Measurements from ENCODE around the gene SIX3. TPM values are rescaled to one million over a fixed set of nuclear protein-coding genes. Genes with fewer than 3 reads are reported as not detected.

The SIX3 gene
- total and polyA plus RNA-seq, 11 donors = not detected

DNA sequence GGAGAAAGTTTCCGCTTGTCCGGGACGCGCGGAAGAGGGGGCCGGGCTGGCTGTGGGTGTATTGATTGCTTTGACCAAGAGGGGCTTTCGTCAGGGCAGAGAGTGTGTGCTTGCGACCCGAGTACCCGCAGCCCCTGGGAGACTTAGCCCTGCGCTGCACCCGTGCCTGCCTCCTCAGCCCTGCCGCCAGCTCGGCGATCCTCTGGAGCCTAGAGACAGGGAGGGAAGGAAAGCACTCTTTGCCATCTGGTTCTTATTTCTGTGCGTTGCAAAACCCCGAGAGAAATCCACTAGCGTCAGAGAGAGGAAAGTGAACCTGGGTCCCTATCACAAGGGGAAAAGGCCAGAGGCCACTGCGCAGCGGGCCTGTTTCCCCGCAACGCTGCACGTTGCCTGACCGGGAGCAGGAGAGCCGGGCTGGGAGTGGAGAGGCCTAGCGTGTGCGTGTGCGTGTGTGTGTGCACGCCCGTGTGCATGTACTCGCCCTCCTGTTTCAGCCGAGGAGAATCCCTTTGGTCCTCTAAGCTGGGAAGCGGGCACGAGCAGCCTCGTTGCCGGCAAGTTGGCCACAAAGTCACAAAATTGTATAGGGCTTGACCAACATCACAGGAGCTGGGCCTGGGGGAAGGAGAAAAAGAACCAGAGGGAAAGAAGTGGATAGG, 1.7 kb downstream of the SIX3 start:
- peaks cover 2 to 46% (median 24%) of the 10 kb centered on the region in 12 donors for H3K4me1 ChIP-seq
- intact Hi-C loops (cut with DNase I) = no loop called here
- H3K27me3 ChIP-seq = peaks cover 55 to 99% (median 93%) of the 10 kb centered on the region in 9 donors
- no peak overlapping the region for H3K27ac ChIP-seq
- no peaks in the 10 kb centered on the region for H3K36me3 ChIP-seq
- no peaks in the 10 kb centered on the region for H3K9me3 ChIP-seq
- 20 to 36% (median 24%) methylated on average over 29 to 36 of the region's 36 CpGs for WGBS, 4 donors
- ATAC-seq = no peak
- DNase-seq = no peak
- peak overlapping the region in 9 of 12 donors; percentile 5 to 51 (median 27) for H3K4me3 ChIP-seq
- TF ChIP-seq, protein P1, sequence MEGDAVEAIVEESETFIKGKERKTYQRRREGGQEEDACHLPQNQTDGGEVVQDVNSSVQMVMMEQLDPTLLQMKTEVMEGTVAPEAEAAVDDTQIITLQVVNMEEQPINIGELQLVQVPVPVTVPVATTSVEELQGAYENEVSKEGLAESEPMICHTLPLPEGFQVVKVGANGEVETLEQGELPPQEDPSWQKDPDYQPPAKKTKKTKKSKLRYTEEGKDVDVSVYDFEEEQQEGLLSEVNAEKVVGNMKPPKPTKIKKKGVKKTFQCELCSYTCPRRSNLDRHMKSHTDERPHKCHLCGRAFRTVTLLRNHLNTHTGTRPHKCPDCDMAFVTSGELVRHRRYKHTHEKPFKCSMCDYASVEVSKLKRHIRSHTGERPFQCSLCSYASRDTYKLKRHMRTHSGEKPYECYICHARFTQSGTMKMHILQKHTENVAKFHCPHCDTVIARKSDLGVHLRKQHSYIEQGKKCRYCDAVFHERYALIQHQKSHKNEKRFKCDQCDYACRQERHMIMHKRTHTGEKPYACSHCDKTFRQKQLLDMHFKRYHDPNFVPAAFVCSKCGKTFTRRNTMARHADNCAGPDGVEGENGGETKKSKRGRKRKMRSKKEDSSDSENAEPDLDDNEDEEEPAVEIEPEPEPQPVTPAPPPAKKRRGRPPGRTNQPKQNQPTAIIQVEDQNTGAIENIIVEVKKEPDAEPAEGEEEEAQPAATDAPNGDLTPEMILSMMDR (IDR thresholded peaks at IDR 0.05) = no peak
- no peak for TF ChIP-seq POLR2A (IDR thresholded peaks at IDR 0.05)

DNA sequence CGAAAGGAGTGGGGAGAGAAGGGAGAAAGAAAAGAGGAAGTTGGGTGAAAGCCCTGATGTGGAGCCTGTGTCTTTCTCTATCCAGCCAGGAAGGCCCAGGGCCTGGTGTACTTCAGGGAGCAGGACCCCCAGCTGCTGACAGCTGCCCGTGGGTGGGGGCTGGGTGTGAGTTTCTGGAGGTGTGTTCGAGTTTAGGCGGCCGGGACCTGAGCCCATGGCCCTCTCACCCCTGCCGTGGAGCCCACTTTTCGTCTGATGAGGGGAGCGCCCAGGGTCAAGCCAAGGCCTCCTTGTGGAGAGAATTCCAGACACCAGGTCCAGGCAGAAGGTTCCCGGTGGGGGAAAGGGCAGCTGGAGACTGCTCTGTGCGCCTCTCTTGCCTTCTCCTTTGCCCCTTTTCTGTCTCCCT, 2.2 kb downstream of the SIX3 start:
- Histone ChIP-seq H3K27me3 (peaks cover 50 to 99% (median 91%) of the 10 kb centered on the region in 9 donors), H3K4me3 (no peak overlapping the region), H3K4me1 (peaks cover 2 to 41% (median 19%) of the 10 kb centered on the region in 12 donors), H3K27ac (no peak overlapping the region), H3K9me3 (no peaks in the 10 kb centered on the region), H3K36me3 (no peaks in the 10 kb centered on the region)
- WGBS, 4 donors = 21 to 43% (median 35%) methylated on average over 10 of the region's 10 CpGs
- DNase-seq (no peak), ATAC-seq (no peak)
- no peak for TF ChIP-seq POLR2A (IDR thresholded peaks at IDR 0.05)
- TF ChIP-seq, protein P1 (IDR thresholded peaks at IDR 0.05) = no peak
- intact Hi-C loops (cut with DNase I) = no loop called here

DNA sequence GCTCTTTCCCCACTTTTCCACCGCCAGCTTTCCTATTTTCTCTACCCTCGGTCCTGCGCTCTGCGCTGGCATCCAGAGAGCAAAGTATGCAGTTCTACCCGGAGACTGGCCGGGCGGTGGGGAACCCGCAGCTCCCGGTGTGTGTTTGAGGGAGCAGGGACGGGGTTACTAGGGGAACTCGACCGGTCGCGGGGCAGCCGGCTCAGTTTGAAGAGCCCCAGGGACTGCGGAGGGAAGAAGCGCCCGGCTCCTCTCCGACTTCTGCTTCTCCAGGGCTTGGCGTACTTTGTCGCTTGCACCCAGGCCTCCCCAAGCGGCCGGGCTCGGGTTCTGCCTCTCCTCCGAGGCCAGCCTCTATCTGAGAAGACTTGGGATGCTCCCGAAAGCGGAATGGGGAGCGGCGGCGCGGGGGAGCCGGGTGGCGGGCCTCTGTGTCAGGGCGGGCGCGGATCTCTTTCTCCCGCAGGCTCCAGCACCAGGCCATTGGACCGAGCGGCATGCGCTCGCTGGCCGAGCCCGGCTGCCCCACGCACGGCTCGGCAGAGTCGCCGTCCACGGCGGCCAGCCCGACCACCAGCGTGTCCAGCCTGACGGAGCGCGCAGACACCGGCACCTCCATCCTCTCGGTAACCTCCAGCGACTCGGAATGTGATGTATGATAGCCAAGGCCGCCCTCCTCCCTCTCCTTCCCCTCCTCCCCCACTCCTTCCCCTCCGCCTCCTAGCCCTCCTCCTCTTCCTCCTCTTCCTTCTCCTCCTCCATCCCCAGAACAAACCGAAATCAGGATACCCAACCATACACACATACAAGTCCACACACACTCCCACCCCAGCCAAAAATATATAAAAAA, 2.8 kb downstream of the SIX3 start:
- no peak for DNase-seq
- WGBS, 4 donors = 6 to 8% (median 7%) methylated on average over 45 to 62 of the region's 62 CpGs
- Histone ChIP-seq H3K4me1 (peaks cover 0 to 35% (median 15%) of the 10 kb centered on the region in 12 donors), H3K4me3 (peak overlapping the region in 4 of 12 donors; percentile 7 to 27 (median 18)), H3K9me3 (no peaks in the 10 kb centered on the region), H3K27me3 (peaks cover 45 to 99% (median 90%) of the 10 kb centered on the region in 9 donors), H3K27ac (no peak overlapping the region), H3K36me3 (no peaks in the 10 kb centered on the region)
- intact Hi-C loops (cut with DNase I) = no loop called here
- no peak for ATAC-seq
- no peak for TF ChIP-seq POLR2A (IDR thresholded peaks at IDR 0.05)
- TF ChIP-seq, protein P1 (IDR thresholded peaks at IDR 0.05) = no peak

DNA sequence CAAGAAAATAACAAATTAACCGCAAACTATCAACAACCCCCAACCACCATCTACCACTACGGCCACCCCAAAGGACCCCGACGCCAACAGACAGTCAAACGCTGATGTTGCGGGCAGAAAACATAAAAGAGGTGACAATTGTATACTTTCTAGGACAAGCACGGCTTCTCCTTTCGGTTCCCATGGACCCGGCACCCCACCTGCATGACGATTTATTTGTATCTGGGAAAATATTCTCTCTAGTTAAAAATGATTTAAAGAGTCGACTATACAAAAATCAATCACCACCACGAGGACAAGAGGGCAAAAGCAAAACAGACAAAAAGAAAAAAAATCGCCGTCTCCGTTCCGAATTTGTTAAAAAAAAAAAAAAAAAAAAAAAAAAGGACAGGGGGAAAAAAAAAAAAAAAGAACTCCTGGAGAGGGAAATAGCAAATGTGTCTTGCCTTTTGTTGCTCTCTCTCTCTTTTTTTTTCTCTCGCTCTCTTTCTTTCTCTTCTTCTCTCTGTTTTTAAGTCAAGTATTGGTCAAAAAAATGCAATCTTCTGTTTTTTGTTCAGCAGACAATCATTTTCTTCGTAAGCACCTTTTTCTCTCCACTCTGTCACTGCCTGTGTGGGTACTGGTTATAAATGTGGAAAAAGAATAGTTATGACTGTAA, 3.6 kb downstream of the SIX3 start:
- no peak for ATAC-seq
- peaks cover 43 to 97% (median 90%) of the 10 kb centered on the region in 9 donors for H3K27me3 ChIP-seq
- WGBS, 4 donors = 9 to 13% (median 11%) methylated on average over 18 of the region's 18 CpGs
- no peak for TF ChIP-seq POLR2A (IDR thresholded peaks at IDR 0.05)
- TF ChIP-seq, protein P1 (IDR thresholded peaks at IDR 0.05) = no peak
- no peak for DNase-seq
- no peak overlapping the region for H3K4me3 ChIP-seq
- no peaks in the 10 kb centered on the region for H3K36me3 ChIP-seq
- no peaks in the 10 kb centered on the region for H3K9me3 ChIP-seq
- H3K27ac ChIP-seq = no peak overlapping the region
- H3K4me1 ChIP-seq = peaks cover 0 to 42% (median 17%) of the 10 kb centered on the region in 12 donors
- intact Hi-C loops (cut with DNase I) = no loop called here
